H1 (cell line): Measurements from ENCODE around the gene PNPLA3. TPM values are rescaled to one million over a fixed set of nuclear protein-coding genes. Genes with fewer than 3 reads are reported as not detected.

Experiments used
- CTCF ChIA-PET: fragments of 300-600 bp; sonication (Branson Sonifier 250); formaldehyde crosslinking; loops from one replicate; lab custom pipeline; 2021; ENCODE audit not compliant: partially characterized antibody; lab: Charles Lee
- POLR2A ChIA-PET: fragments of 300-600 bp; sonication (Branson Sonifier 250); formaldehyde crosslinking; loops from one replicate; lab custom pipeline; 2021; ENCODE audit warnings: inconsistent platforms; ENCODE audit not compliant: partially characterized antibody; lab: Charles Lee
- DNase-seq, 2 experiments: peaks; one replicate each; pipeline versions ENCODE4 v3.0.0 to v3.0.0-alpha.2; 2010 to 2022; ENCODE audit warnings: low spot score in 2 of 2, low read depth in 1 of 2, mixed read lengths in 1 of 2
- FAIRE-seq: peaks from 2 replicates; lab custom pipeline; 2011; peaks lifted over from hg19 to GRCh38; lab: Jason Lieb, UNC
- H2AFZ ChIP-seq: 2 replicates; pipeline ENCODE4 v1.8.1; 2012; ENCODE audit warnings: low read length, inconsistent platforms
- H2AK5ac ChIP-seq: 2 replicates; pipeline ENCODE4 v1.6.1; 2013; ENCODE audit warnings: low read depth, low read length
- H2BK120ac ChIP-seq: replicated peaks from 2 replicates; pipeline ENCODE3; 2013; ENCODE audit warnings: low read depth, low read length, inconsistent platforms
- H2BK12ac ChIP-seq: 2 replicates; pipeline ENCODE4 v1.6.1; 2013; ENCODE audit warnings: low read depth, low read length
- H2BK15ac ChIP-seq: 2 replicates; pipeline ENCODE4 v1.6.1; 2013; ENCODE audit warnings: low read length
- H2BK20ac ChIP-seq: 2 replicates; pipeline ENCODE4 v1.6.1; 2013; ENCODE audit warnings: low read length
- H2BK5ac ChIP-seq: 2 replicates; pipeline ENCODE4 v1.6.1; 2013; ENCODE audit warnings: low read depth, low read length
- H3K14ac ChIP-seq: 2 replicates; pipeline ENCODE4 v1.6.1; 2013; ENCODE audit warnings: inconsistent platforms; ENCODE audit not compliant: insufficient read length
- H3K18ac ChIP-seq: 2 replicates; pipeline ENCODE4 v1.6.1; 2013; ENCODE audit warnings: low read length; ENCODE audit errors: extremely low read depth
- H3K23ac ChIP-seq: 2 replicates; pipeline ENCODE4 v1.6.1; 2013; ENCODE audit warnings: inconsistent platforms; ENCODE audit not compliant: insufficient read length
- H3K23me2 ChIP-seq: 2 replicates; pipeline ENCODE4 v1.6.1; 2013; ENCODE audit warnings: low read depth, low read length
- H3K27ac ChIP-seq: 2 replicates; pipeline ENCODE4 v1.6.1; 2011; ENCODE audit warnings: low read depth, low read length, inconsistent platforms
- H3K27me3 ChIP-seq, 4 experiments: replicated peaks in 1 of 4; 1 replicate in 1 of 4; 2 replicates in 3 of 4; pipeline versions ENCODE4 v1.6.1 to v1.8.1; 2011 to 2013; ENCODE audit warnings: low read length in 3 of 4, mild to moderate bottlenecking in 3 of 4, inconsistent platforms in 2 of 4, mixed read lengths in 2 of 4, moderate library complexity in 1 of 4; ENCODE audit not compliant: control insufficient read depth in 3 of 4, insufficient read depth in 3 of 4; ENCODE audit errors: extremely low read depth in 1 of 4
- H3K36me3 ChIP-seq, 4 experiments: 2 replicates each; pipeline versions ENCODE4 v1.6.1 to v1.8.1; 2011 to 2013; ENCODE audit warnings: mild to moderate bottlenecking in 4 of 4, low read length in 3 of 4, moderate library complexity in 2 of 4, control low read depth in 1 of 4, inconsistent platforms in 1 of 4; ENCODE audit not compliant: insufficient read depth in 4 of 4, control insufficient read depth in 2 of 4
- H3K4ac ChIP-seq: replicated peaks from 2 replicates; pipeline ENCODE3; 2013; ENCODE audit warnings: low read length, low read depth, mixed read lengths, inconsistent platforms; ENCODE audit not compliant: insufficient read length
- H3K4me1 ChIP-seq, 4 experiments: replicated peaks in 1 of 4; 1 replicate in 1 of 4; 2 replicates in 3 of 4; pipeline versions ENCODE4 v1.6.1 to v1.8.1; 2011 to 2013; ENCODE audit warnings: low read length in 3 of 4, inconsistent platforms in 2 of 4, mixed read lengths in 1 of 4; ENCODE audit not compliant: insufficient read depth in 4 of 4, control insufficient read depth in 3 of 4
- H3K4me2 ChIP-seq, 2 experiments: 2 replicates each; pipeline versions ENCODE4 v1.6.1 to v1.8.1; 2011 to 2013; ENCODE audit warnings: low read depth in 2 of 2, low read length in 2 of 2, control low read depth in 1 of 2, inconsistent platforms in 1 of 2, mild to moderate bottlenecking in 1 of 2; ENCODE audit not compliant: insufficient read depth in 1 of 2
- H3K4me3 ChIP-seq, 4 experiments: fragments of 200-600, 300-600 bp in 1 of 4; sonication (generic), shearing (Covaris generic), sonication (Bioruptor Twin) in 1 of 4; 2 replicates each; pipeline versions ENCODE4 v1.5.1 to v1.8.1; 2011 to 2016; ENCODE audit warnings: low read length in 4 of 4, low read depth in 3 of 4, control low read depth in 2 of 4, inconsistent platforms in 2 of 4, mild to moderate bottlenecking in 2 of 4, mixed read lengths in 1 of 4, moderate library complexity in 1 of 4; ENCODE audit not compliant: insufficient read depth in 2 of 4; ENCODE audit errors: extremely low read depth in 1 of 4
- H3K56ac ChIP-seq: replicated peaks from 2 replicates; pipeline ENCODE3; 2013; ENCODE audit warnings: low read depth, mild to moderate bottlenecking, mixed read lengths, low read length, inconsistent platforms; ENCODE audit not compliant: insufficient read length
- H3K79me1 ChIP-seq: 2 replicates; pipeline ENCODE4 v1.6.1; 2013; ENCODE audit warnings: low read depth, low read length, control low read depth
- H3K79me2 ChIP-seq, 2 experiments: 2 replicates each; pipeline versions ENCODE4 v1.6.1 to v1.8.1; 2012 to 2013; ENCODE audit warnings: low read length in 2 of 2, mild to moderate bottlenecking in 2 of 2, inconsistent platforms in 1 of 2; ENCODE audit not compliant: insufficient read depth in 2 of 2, control insufficient read depth in 1 of 2
- H3K9ac ChIP-seq, 4 experiments: replicated peaks in 1 of 4; 1 replicate in 1 of 4; 2 replicates in 3 of 4; pipeline versions ENCODE4 v1.6.1 to v1.8.1; 2011 to 2013; ENCODE audit warnings: low read depth in 3 of 4, low read length in 3 of 4, control low read depth in 2 of 4, mild to moderate bottlenecking in 2 of 4, moderate library complexity in 2 of 4, inconsistent platforms in 1 of 4; ENCODE audit errors: extremely low read depth in 1 of 4
- H3K9me3 ChIP-seq, 2 experiments: 2 replicates each; pipeline versions ENCODE4 v1.6.1 to v1.8.1; 2012 to 2013; ENCODE audit warnings: mild to moderate bottlenecking in 2 of 2, moderate library complexity in 2 of 2, control low read depth in 1 of 2, inconsistent platforms in 1 of 2, low read depth in 1 of 2, low read length in 1 of 2, mixed read lengths in 1 of 2; ENCODE audit not compliant: insufficient read depth in 2 of 2
- H4K20me1 ChIP-seq, 2 experiments: replicated peaks in 1 of 2; 2 replicates each; pipeline versions ENCODE3 to v1.8.1; 2011 to 2013; ENCODE audit warnings: inconsistent platforms in 2 of 2, low read length in 2 of 2, mild to moderate bottlenecking in 1 of 2; ENCODE audit not compliant: insufficient read depth in 2 of 2, control insufficient read depth in 1 of 2
- H4K5ac ChIP-seq: 2 replicates; pipeline ENCODE4 v1.6.1; 2013; ENCODE audit warnings: low read length, low read depth, mixed read lengths, inconsistent platforms; ENCODE audit not compliant: insufficient read length
- H4K8ac ChIP-seq: 2 replicates; pipeline ENCODE4 v1.8.0; 2013; ENCODE audit warnings: mild to moderate bottlenecking, moderate library complexity, low read length, inconsistent platforms; ENCODE audit not compliant: insufficient read depth; ENCODE audit errors: extremely low read depth
- H4K91ac ChIP-seq: replicated peaks from 2 replicates; pipeline ENCODE3; 2013; ENCODE audit warnings: low read length, mixed read lengths, inconsistent platforms; ENCODE audit not compliant: insufficient read length
- BRCA1 ChIP-seq: IDR thresholded peaks from 2 replicates; pipeline ENCODE4 v1.6.1; 2012; ENCODE audit warnings: low read depth, low read length, improper control_type of control experiment
- CTCF ChIP-seq, 3 experiments: IDR thresholded peaks; 1 replicate in 2 of 3; 2 replicates in 1 of 3; pipeline versions ENCODE4 v1.5.1 to v1.6.1; 2011; ENCODE audit warnings: low read length in 3 of 3, mild to moderate bottlenecking in 3 of 3, inconsistent platforms in 2 of 3, low read depth in 1 of 3, moderate library complexity in 1 of 3; ENCODE audit not compliant: insufficient read depth in 1 of 3; ENCODE audit errors: control extremely low read depth in 1 of 3
- E2F6 ChIP-seq: IDR thresholded peaks from 2 replicates; pipeline ENCODE4 v1.6.1; 2012; ENCODE audit warnings: inconsistent platforms
- FOSL1 ChIP-seq: IDR thresholded peaks from 2 replicates; pipeline ENCODE4 v1.6.1; 2011; ENCODE audit warnings: mild to moderate bottlenecking, low read depth, low read length, moderate library complexity; ENCODE audit not compliant: insufficient read depth
- JUND ChIP-seq: IDR thresholded peaks from 2 replicates; pipeline ENCODE4 v1.6.1; 2011; ENCODE audit warnings: mild to moderate bottlenecking, improper control_type of control experiment, low read length
- KDM1A ChIP-seq: fragments of 200-600, 300-600 bp; sonication (generic); IDR thresholded peaks from 2 replicates; pipeline ENCODE4 v1.7.1; 2016; ENCODE audit warnings: mild to moderate bottlenecking, low read length, borderline replicate concordance
- MAX ChIP-seq: IDR thresholded peaks from 2 replicates; pipeline ENCODE4 v1.6.1; 2012; ENCODE audit warnings: inconsistent platforms
- SP2 ChIP-seq: IDR thresholded peaks from 2 replicates; pipeline ENCODE4 v1.6.1; 2012; ENCODE audit warnings: mild to moderate bottlenecking, low read length, inconsistent platforms
- USF2 ChIP-seq: IDR thresholded peaks from 2 replicates; pipeline ENCODE4 v1.6.1; 2011; ENCODE audit warnings: low read length, improper control_type of control experiment
- WGBS, 2 experiments: shearing (Covaris generic) in 1 of 2; methylation state at CpG; one replicate each; pipeline versions ENCODE4 v1.1.6 to v1.1.7; 2013 to 2015; ENCODE audit warnings: low lambda C conversion rate in 2 of 2, mixed read lengths in 2 of 2, inconsistent platforms in 1 of 2, low coverage in 1 of 2, missing lambda C conversion rate in 1 of 2; ENCODE audit not compliant: insufficient replicate concordance in 2 of 2, insufficient coverage in 1 of 2, insufficient read length in 1 of 2; ENCODE audit errors: extremely low coverage in 1 of 2, missing lambda C conversion rate in 1 of 2; 5-methylcytosine and 5-hydroxymethylcytosine counted together
- polyA plus RNA-seq, 7 experiments: library from polyadenylated mRNA; depleted of rRNA in 3 of 7; stranded (reverse) in 5 of 7; unstranded in 2 of 7; fragments of >200 nt in 5 of 7; fragments of 200-250 nt in 2 of 7; gene quantifications; 1 replicate in 5 of 7; 2 replicates in 1 of 7; 4 replicates in 1 of 7; pipeline versions ENCODE4 v1.2.1 to v1.2.3, GENCODE V29; 2011 to 2013; ENCODE audit warnings: missing spikeins in 2 of 7, mixed read lengths in 2 of 7
- total RNA-seq: library from RNA; stranded (reverse); fragmentation: NEBNext Ultra II Directional; extraction: Animal tissue kit (Norgen Biotek cat#: 25700); gene quantifications from 2 replicates; pipeline ENCODE4 v1.2.1, GENCODE V29; 2021

PNPLA3 gene
- total and polyA plus RNA-seq, 2 of the 8 experiments (the other 6 are each of a cell fraction or from before 2014, with no cell fraction given), result 17.5 to 23.4 TPM

- Histone ChIP-seq H4K91ac (no peak overlapping the region), H3K56ac (no peak overlapping the region), H3K14ac (no peak overlapping the region), H3K79me2 (no peaks in the 10 kb centered on the region), H2BK5ac (no peak overlapping the region), H3K27me3 (no peaks in the 10 kb centered on the region), H3K23me2 (no peaks in the 10 kb centered on the region), H3K79me1 (no peaks in the 10 kb centered on the region), H2BK12ac (no peak overlapping the region), H3K23ac (no peak overlapping the region), H3K27ac (no peak overlapping the region), H4K5ac (no peak overlapping the region), H3K4me1 (peaks cover 0 to 2% (median 1%) of the 10 kb centered on the region in 4 experiments; a peak in 3 of 7 replicates), H3K4me2 (no peak overlapping the region), H2AK5ac (no peak overlapping the region), H2BK15ac (no peak overlapping the region), H2BK120ac (no peak overlapping the region), H4K8ac (no peak overlapping the region), H2AFZ (no peak overlapping the region), H4K20me1 (peaks cover 0 to 11% of the 10 kb centered on the region in 2 experiments), H3K9ac (no peak overlapping the region), H3K4me3 (no peak overlapping the region), H3K4ac (no peak overlapping the region), H2BK20ac (no peak overlapping the region), H3K36me3 (peaks cover 0 to 13% (median 7%) of the 10 kb centered on the region in 4 experiments; a peak in 5 of 8 replicates), H3K18ac (no peak overlapping the region), H3K9me3 (no peaks in the 10 kb centered on the region)
- WGBS, 2 experiments, result 82% methylated on average over 8 of the region's 8 CpGs; no CpG with 5 or more reads in 1 of the 2 experiments
- ChIA-PET POLR2A (no interaction called here), CTCF (interaction anchor here (0.9 to 1.3 kb wide), 3 partner anchors 9 to 628 kb away, joined by 4 to 6 read pairs (median 5); no protein-coding TSS in a partner anchor)
- FAIRE-seq (peak; percentile 19), DNase-seq (peak in 1 of 2 experiments; percentile 47)
- TF ChIP-seq USF2 (no peak), FOSL1 (no peak), BRCA1 (no peak), CTCF (IDR thresholded peaks at IDR 0.05; ENCODE audit: control extremely low read depth in 1 of 3, insufficient read depth in 1 of 3, low read depth in 1 of 3, low read length in 3 of 3) (peak in 2 of 3 experiments; percentile 15 to 46; a peak in 2 of 4 replicates), KDM1A (no peak), SP2 (no peak), JUND (no peak), MAX (peak; percentile 69; the same call in 1 of the 2 replicates), E2F6 (0 out of 2 replicates have a peak, but pooled peaks have one; percentile 26)
These were observed 73.3 kb downstream of the PNPLA3 start for GRCh38 chr22:43996981-43997265.
